Brain microvascular endothelial cell (primary cell): Measurements from ENCODE around the gene JADE2.
"Not testable (repeated sequence)": the region's sequence is repeated elsewhere in the genome, so short reads cannot be mapped to it uniquely, and the experiment has no call there.

Experiments
- DNase-seq: peaks from one replicate; pipeline ENCODE4 v3.0.0-alpha.2; 2020
- H3K27ac ChIP-seq: fragments of 250-450 bp; sonication (Bioruptor Pico); 2 replicates; pipeline ENCODE4 v1.5.1; 2020; ENCODE audit warnings: mild to moderate bottlenecking, moderate library complexity
- H3K27me3 ChIP-seq: fragments of 250-450 bp; sonication (Bioruptor Pico); replicated peaks from 2 replicates; pipeline ENCODE4 v1.5.1; 2020; ENCODE audit warnings: mild to moderate bottlenecking
- H3K36me3 ChIP-seq: fragments of 250-450 bp; sonication (Bioruptor Pico); replicated peaks from 2 replicates; pipeline ENCODE4 v1.5.1; 2020; ENCODE audit warnings: mild to moderate bottlenecking
- H3K4me3 ChIP-seq: 2 replicates; pipeline ENCODE4 v1.5.1; 2011; ENCODE audit warnings: low read depth, mild to moderate bottlenecking, control low read depth, low read length, moderate library complexity
- in situ Hi-C: cut with HindIII; loops from 2 replicates; pipeline ENCODE4 v1.10.0; 2017; ENCODE audit warnings: low sequenced_read_pairs, low pct_ligation_motif_present
- TF ChIP-seq, protein P1 (sequence below): IDR thresholded peaks from 2 replicates; pipeline ENCODE4 v1.5.1; 2011; ENCODE audit warnings: low read depth, mild to moderate bottlenecking, moderate library complexity, low read length, control low read depth, inconsistent platforms; ENCODE audit errors: missing control alignments

JADE2 gene

DNA sequence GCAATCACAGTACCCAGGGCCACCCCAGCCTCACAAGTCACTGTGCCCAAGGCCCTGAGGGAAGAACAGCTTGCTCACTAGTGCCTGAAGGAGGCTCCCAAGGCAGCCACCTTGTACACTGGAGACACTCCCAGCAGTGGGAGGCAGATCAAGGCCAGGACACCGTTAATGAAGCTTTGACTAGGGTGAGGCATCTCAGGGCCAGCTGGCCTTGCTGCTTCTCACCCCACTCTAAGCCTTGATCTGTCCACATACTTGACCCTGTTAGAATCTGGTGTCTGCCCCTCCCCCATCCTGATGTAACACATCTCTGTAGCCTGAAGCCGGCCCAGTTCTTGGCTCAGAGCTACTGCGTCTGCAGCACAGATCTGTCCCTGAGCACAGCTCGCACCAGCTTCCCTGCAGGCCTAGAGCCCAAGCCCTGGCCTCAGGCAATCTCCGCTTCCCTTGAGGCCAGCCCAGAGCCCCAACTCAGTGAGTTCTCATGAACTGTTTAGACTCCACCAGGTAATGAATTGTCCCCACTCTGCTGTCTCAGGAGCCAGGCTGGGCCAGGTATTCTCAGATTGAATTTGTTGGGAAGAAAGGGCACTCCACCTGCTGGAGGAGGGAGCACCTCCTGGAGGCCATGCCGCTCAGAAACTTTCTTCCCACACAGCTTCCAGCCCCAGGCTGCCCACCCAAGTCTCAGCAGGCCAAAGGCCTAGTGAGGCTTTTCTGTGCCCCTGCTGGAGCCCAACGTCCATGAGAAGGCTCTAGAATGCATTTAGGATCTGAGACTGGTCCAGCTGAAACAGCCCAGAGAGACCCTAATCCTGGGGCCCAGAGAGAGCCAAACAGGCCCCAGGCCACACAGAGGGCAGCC is 13.4 kb upstream of the JADE2 start:
- H3K27ac ChIP-seq = no peak overlapping the region
- H3K27me3 ChIP-seq = no peaks in the 10 kb centered on the region
- no peaks in the 10 kb centered on the region for H3K36me3 ChIP-seq
- TF ChIP-seq, protein P1, sequence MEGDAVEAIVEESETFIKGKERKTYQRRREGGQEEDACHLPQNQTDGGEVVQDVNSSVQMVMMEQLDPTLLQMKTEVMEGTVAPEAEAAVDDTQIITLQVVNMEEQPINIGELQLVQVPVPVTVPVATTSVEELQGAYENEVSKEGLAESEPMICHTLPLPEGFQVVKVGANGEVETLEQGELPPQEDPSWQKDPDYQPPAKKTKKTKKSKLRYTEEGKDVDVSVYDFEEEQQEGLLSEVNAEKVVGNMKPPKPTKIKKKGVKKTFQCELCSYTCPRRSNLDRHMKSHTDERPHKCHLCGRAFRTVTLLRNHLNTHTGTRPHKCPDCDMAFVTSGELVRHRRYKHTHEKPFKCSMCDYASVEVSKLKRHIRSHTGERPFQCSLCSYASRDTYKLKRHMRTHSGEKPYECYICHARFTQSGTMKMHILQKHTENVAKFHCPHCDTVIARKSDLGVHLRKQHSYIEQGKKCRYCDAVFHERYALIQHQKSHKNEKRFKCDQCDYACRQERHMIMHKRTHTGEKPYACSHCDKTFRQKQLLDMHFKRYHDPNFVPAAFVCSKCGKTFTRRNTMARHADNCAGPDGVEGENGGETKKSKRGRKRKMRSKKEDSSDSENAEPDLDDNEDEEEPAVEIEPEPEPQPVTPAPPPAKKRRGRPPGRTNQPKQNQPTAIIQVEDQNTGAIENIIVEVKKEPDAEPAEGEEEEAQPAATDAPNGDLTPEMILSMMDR = no peak
- DNase-seq = peak; percentile 40
- H3K4me3 ChIP-seq = no peak overlapping the region
- in situ Hi-C loops = no loop called here

DNA sequence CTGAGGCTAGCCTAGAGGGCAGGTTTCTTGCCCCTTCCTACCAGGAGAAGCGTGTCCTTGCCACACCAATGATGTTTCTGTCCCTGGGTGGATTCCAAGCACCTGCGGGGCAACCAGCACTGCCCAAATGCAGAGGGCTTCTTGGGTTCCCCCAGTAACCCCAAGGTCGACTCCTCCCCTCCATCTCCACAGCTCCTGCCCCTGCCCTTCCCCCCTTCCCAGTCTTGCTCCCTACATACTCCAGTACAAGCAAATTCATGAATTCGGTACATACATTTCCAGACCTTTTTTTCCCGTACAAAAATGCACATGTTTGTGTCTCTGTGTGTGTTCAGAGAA is 12.8 kb upstream of the JADE2 start:
- H3K27ac ChIP-seq = no peak overlapping the region
- DNase-seq = no peak
- TF ChIP-seq, protein P1 = no peak
- H3K36me3 ChIP-seq = no peaks in the 10 kb centered on the region
- in situ Hi-C loops = no loop called here
- no peak overlapping the region for H3K4me3 ChIP-seq
- no peaks in the 10 kb centered on the region for H3K27me3 ChIP-seq

DNA sequence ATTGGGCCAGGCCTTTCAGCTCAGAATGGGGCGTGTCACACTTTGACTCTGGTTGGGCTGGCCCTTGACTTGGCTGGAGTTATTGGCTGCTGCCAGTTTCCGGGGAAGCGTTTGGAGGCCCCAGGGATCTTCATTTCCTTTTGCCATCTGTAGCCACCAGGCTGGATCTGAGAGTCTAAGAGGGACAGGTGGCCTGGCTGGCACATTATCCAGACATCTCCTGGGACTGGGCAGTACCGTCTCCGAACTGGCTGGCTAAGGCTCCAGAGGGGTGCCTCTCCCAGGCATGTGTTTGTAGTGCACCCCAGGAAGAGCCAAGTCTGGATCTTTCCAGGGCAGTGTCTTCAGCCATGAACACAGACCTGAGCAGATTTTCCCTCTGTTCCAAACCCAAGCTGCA is 9.7 kb upstream of the JADE2 start:
- H3K27me3 ChIP-seq = no peaks in the 10 kb centered on the region
- TF ChIP-seq, protein P1 = no peak
- H3K36me3 ChIP-seq = no peaks in the 10 kb centered on the region
- no peak overlapping the region for H3K4me3 ChIP-seq
- DNase-seq = no peak
- H3K27ac ChIP-seq = no peak overlapping the region
- in situ Hi-C loops = no loop called here

DNA sequence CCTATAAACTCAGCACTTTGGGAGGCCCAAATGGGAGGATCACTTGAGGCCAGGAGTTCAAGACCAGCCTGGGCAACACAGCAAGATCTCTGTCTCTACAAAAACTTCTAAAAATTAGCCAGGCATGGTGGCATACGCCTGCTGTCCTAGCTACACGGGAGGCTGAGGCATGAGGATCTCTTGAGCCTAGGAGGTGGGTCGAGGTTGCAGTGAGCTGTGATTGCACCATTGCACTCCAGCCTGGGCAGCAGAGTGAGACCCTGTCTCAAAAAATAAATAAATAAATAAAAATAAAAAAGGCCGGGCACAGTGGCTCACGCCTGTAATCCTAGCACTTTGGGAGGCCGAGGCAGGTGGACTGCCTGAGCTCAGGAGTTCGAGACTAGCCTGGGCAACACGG is 8.5 kb upstream of the JADE2 start:
- H3K36me3 ChIP-seq, H3K4me3 ChIP-seq, DNase-seq, H3K27ac ChIP-seq, in situ Hi-C loops, H3K27me3 ChIP-seq: not testable (repeated sequence)

DNA sequence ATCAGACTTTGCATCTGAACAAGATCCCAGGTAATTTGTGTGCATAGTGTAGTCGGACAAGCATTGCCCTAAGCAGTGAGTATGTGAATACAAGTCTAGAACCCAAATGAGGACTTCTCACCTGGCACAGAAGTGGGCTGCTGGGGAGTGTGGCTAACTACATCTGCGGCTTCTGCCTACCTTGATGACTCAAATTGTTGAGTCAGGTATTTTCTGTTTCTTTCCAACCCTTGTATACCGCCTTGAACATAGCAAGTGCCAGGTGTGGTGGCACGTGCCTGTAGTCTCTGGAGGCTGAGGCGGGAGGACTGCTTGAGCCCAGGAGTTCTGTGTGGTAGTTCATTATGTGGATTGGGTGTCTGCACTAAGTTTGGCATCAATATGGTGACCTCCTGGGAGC is 7.9 kb upstream of the JADE2 start:
- H3K36me3 ChIP-seq = no peaks in the 10 kb centered on the region
- H3K4me3 ChIP-seq = no peak overlapping the region
- DNase-seq = no peak
- H3K27ac ChIP-seq = no peak overlapping the region
- H3K27me3 ChIP-seq = no peaks in the 10 kb centered on the region
- in situ Hi-C loops = no loop called here
- TF ChIP-seq, protein P1 = no peak

DNA sequence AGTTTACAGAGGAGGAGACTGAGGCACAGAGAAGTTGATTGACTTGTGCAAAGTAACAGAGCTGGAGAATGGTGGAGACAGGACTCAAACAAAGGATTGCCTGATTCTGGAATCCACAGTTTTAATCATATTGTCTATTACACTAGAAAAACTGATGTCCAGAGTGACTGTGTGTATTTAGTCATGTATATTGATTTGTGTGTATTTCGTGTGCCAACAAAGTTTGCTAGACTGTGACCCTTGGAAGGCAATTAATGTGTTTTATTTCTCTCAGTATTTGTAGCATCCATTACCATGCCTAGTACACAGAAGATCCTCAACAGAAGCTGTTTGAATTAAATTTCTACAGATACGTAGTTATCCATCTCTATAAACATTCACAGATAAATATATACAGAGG is 5.5 kb upstream of the JADE2 start:
- TF ChIP-seq, protein P1 = no peak
- no peak for DNase-seq
- in situ Hi-C loops = no loop called here
- no peak overlapping the region for H3K27ac ChIP-seq
- no peaks in the 10 kb centered on the region for H3K36me3 ChIP-seq
- no peak overlapping the region for H3K4me3 ChIP-seq
- H3K27me3 ChIP-seq = no peaks in the 10 kb centered on the region
